Mesodermal cell (in vitro differentiated cells): ENCODE results near the gene LAIR2.

Source experiments
- H3K27ac ChIP-seq: 2 replicates; pipeline ENCODE4 v1.7.0; 2013; ENCODE audit warnings: mild to moderate bottlenecking, low read depth, low read length, moderate library complexity; ENCODE audit not compliant: severe bottlenecking
- H3K36me3 ChIP-seq: 2 replicates; pipeline ENCODE4 v1.7.1; 2013; ENCODE audit warnings: mild to moderate bottlenecking, low read length, moderate library complexity; ENCODE audit not compliant: control insufficient read depth, insufficient read depth
- H3K4me1 ChIP-seq: one replicate; pipeline ENCODE4 v1.7.1; 2013; ENCODE audit warnings: mild to moderate bottlenecking, low read length; ENCODE audit not compliant: insufficient read depth, control insufficient read depth, poor library complexity, severe bottlenecking
- H3K4me3 ChIP-seq: 2 replicates; pipeline ENCODE4 v1.7.0; 2013; ENCODE audit warnings: low read length, control low read depth, mild to moderate bottlenecking; ENCODE audit not compliant: insufficient read depth, poor library complexity, severe bottlenecking; ENCODE audit errors: extremely low read depth
- H3K9me3 ChIP-seq: 2 replicates; pipeline ENCODE4 v1.7.1; 2013; ENCODE audit warnings: mild to moderate bottlenecking, low read length, moderate library complexity; ENCODE audit not compliant: control insufficient read depth
- WGBS, 2 experiments: methylation state at CpG; one replicate each; pipeline ENCODE4 v1.1.5; 2013; ENCODE audit warnings: missing lambda C conversion rate in 2 of 2; ENCODE audit not compliant: insufficient coverage in 2 of 2; 5-methylcytosine and 5-hydroxymethylcytosine counted together

The LAIR2 gene

GRCh38 chr19:54541712-54542111 is 39.1 kb downstream of the LAIR2 start:
- no peaks in the 10 kb centered on the region for H3K36me3 ChIP-seq
- 20% methylated on average over 1 of the region's 2 CpGs; no CpG with 5 or more reads in 1 of the 2 experiments for WGBS, 2 experiments
- H3K4me3 ChIP-seq, result no peak overlapping the region
- no peak overlapping the region for H3K27ac ChIP-seq
- peaks cover 63% of the 10 kb centered on the region for H3K9me3 ChIP-seq
- H3K4me1 ChIP-seq, result no peaks in the 10 kb centered on the region

- H3K4me3 ChIP-seq, result no peak overlapping the region
- WGBS, 2 experiments, result 89% methylated on average over 16 of the region's 16 CpGs
- H3K27ac ChIP-seq, result no peak overlapping the region
- no peaks in the 10 kb centered on the region for H3K4me1 ChIP-seq
- H3K36me3 ChIP-seq, result no peaks in the 10 kb centered on the region
- H3K9me3 ChIP-seq, result peaks cover 50% of the 10 kb centered on the region
Measured at GRCh38 chr19:54548806-54549205, 46.2 kb downstream of the LAIR2 start.

GRCh38 chr19:54549224-54549623 is 46.6 kb downstream of the LAIR2 start:
- WGBS, 2 experiments, result 78 to 84% methylated on average over 14 of the region's 14 CpGs
- Histone ChIP-seq H3K4me1 (no peaks in the 10 kb centered on the region), H3K4me3 (no peak overlapping the region), H3K27ac (no peak overlapping the region), H3K9me3 (peaks cover 48% of the 10 kb centered on the region), H3K36me3 (no peaks in the 10 kb centered on the region)

- H3K27ac ChIP-seq, result no peak overlapping the region
- H3K4me1 ChIP-seq, result no peaks in the 10 kb centered on the region
- no peaks in the 10 kb centered on the region for H3K36me3 ChIP-seq
- H3K9me3 ChIP-seq, result peaks cover 49% of the 10 kb centered on the region
- WGBS, 2 experiments, result 61 to 86% methylated on average over 1 to 3 of the region's 6 CpGs
- H3K4me3 ChIP-seq, result no peak overlapping the region
Measured at GRCh38 chr19:54551293-54551692, 48.7 kb downstream of the LAIR2 start.

- WGBS, 2 experiments, result 81 to 83% methylated on average over 21 to 22 of the region's 22 CpGs
- no peak overlapping the region for H3K27ac ChIP-seq
- no peaks in the 10 kb centered on the region for H3K36me3 ChIP-seq
- no peaks in the 10 kb centered on the region for H3K4me1 ChIP-seq
- no peak overlapping the region for H3K4me3 ChIP-seq
- peaks cover 45% of the 10 kb centered on the region for H3K9me3 ChIP-seq
Measured at GRCh38 chr19:54551950-54552912, 49.6 kb downstream of the LAIR2 start.

- 78 to 80% methylated on average over 15 of the region's 15 CpGs for WGBS, 2 experiments
- no peak overlapping the region for H3K27ac ChIP-seq
- H3K4me3 ChIP-seq, result no peak overlapping the region
- H3K9me3 ChIP-seq, result peaks cover 45% of the 10 kb centered on the region
- H3K36me3 ChIP-seq, result no peaks in the 10 kb centered on the region
- H3K4me1 ChIP-seq, result no peaks in the 10 kb centered on the region
Measured at GRCh38 chr19:54552913-54553310, 50.3 kb downstream of the LAIR2 start.

GRCh38 chr19:54554006-54554405 is 51.4 kb downstream of the LAIR2 start:
- peaks cover 51% of the 10 kb centered on the region for H3K9me3 ChIP-seq
- no peak overlapping the region for H3K4me3 ChIP-seq
- H3K4me1 ChIP-seq, result no peaks in the 10 kb centered on the region
- no peaks in the 10 kb centered on the region for H3K36me3 ChIP-seq
- 78 to 81% methylated on average over 5 to 9 of the region's 10 CpGs for WGBS, 2 experiments
- no peak overlapping the region for H3K27ac ChIP-seq

GRCh38 chr19:54554896-54555295 is 52.3 kb downstream of the LAIR2 start:
- Histone ChIP-seq H3K9me3 (peaks cover 48% of the 10 kb centered on the region), H3K27ac (no peak overlapping the region), H3K4me3 (no peak overlapping the region), H3K4me1 (no peaks in the 10 kb centered on the region), H3K36me3 (no peaks in the 10 kb centered on the region)
- 82 to 87% methylated on average over 10 to 16 of the region's 16 CpGs for WGBS, 2 experiments

- no peak overlapping the region for H3K27ac ChIP-seq
- WGBS, 2 experiments, result 80% methylated on average over 1 of the region's 1 CpG; no CpG with 5 or more reads in 1 of the 2 experiments
- H3K36me3 ChIP-seq, result no peaks in the 10 kb centered on the region
- H3K4me1 ChIP-seq, result no peaks in the 10 kb centered on the region
- H3K4me3 ChIP-seq, result no peak overlapping the region
- peaks cover 50% of the 10 kb centered on the region for H3K9me3 ChIP-seq
Measured at GRCh38 chr19:54556194-54556593, 53.6 kb downstream of the LAIR2 start.

GRCh38 chr19:54558339-54558738 is 55.7 kb downstream of the LAIR2 start:
- H3K27ac ChIP-seq, result no peak overlapping the region
- H3K36me3 ChIP-seq, result no peaks in the 10 kb centered on the region
- H3K4me3 ChIP-seq, result no peak overlapping the region
- H3K4me1 ChIP-seq, result no peaks in the 10 kb centered on the region
- 68 to 88% methylated on average over 3 of the region's 3 CpGs for WGBS, 2 experiments
- H3K9me3 ChIP-seq, result peaks cover 46% of the 10 kb centered on the region
